ENCODE results near the gene RAB20. TPM values are rescaled to one million over a fixed set of nuclear protein-coding genes. Genes with fewer than 3 reads are reported as not detected.

RAB20 gene
- total RNA-seq, 1 experiment from 2014 or later: 14.3 TPM

DNA sequence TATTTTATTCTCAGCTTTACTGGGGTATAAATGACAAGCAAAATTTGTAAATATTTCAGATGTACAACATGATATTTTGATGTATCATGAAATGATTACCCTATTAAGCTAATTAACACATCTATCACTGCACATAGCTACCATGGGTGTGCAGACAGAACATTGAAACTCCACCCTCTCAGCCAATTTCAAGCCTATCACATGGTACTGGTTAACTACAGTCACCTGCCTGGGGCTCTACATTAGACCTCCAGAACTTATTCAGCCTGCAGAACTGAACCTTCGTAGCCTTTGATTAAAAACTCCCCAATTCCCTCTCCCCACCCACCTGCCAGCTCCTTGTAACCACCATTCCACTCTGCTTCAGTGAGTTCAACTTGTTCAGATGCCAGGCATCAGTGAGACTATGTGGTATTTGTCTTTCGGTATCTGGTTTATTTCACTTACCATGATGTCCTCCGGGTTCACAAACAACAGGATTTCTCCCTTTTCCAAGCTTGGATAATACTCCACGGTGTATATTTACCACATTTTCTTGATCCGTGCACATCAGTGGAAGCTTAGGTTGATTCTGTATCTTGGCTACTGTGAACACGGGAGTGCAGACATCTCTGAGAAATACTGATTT lies 19.2 kb downstream of the RAB20 start:
- TF ChIP-seq TCF7 (CRISPR knock-in tag; IDR thresholded peaks at IDR 0.05; ENCODE audit: low read depth) (no peak), ATF6 (CRISPR knock-in tag; IDR thresholded peaks at IDR 0.05) (no peak), ZNF232 (CRISPR knock-in tag; IDR thresholded peaks at IDR 0.05) (no peak), ATF1 (CRISPR knock-in tag; IDR thresholded peaks at IDR 0.05) (no peak), CBFB (CRISPR knock-in tag; IDR thresholded peaks at IDR 0.05; ENCODE audit: low read depth) (no peak), RORB (CRISPR knock-in tag; IDR thresholded peaks at IDR 0.05) (no peak), NR3C1 (CRISPR knock-in tag; conservative IDR thresholded peaks at IDR 0.05; ENCODE audit: low read depth) (no peak), ZNF671 (CRISPR knock-in tag; IDR thresholded peaks at IDR 0.05) (no peak), MYBL2 (CRISPR knock-in tag; IDR thresholded peaks at IDR 0.05) (no peak), FOXJ3 (CRISPR knock-in tag; IDR thresholded peaks at IDR 0.05; ENCODE audit: borderline replicate concordance) (no peak), JAZF1 (CRISPR knock-in tag; IDR thresholded peaks at IDR 0.05) (no peak)
- TF ChIP-seq, protein P1, sequence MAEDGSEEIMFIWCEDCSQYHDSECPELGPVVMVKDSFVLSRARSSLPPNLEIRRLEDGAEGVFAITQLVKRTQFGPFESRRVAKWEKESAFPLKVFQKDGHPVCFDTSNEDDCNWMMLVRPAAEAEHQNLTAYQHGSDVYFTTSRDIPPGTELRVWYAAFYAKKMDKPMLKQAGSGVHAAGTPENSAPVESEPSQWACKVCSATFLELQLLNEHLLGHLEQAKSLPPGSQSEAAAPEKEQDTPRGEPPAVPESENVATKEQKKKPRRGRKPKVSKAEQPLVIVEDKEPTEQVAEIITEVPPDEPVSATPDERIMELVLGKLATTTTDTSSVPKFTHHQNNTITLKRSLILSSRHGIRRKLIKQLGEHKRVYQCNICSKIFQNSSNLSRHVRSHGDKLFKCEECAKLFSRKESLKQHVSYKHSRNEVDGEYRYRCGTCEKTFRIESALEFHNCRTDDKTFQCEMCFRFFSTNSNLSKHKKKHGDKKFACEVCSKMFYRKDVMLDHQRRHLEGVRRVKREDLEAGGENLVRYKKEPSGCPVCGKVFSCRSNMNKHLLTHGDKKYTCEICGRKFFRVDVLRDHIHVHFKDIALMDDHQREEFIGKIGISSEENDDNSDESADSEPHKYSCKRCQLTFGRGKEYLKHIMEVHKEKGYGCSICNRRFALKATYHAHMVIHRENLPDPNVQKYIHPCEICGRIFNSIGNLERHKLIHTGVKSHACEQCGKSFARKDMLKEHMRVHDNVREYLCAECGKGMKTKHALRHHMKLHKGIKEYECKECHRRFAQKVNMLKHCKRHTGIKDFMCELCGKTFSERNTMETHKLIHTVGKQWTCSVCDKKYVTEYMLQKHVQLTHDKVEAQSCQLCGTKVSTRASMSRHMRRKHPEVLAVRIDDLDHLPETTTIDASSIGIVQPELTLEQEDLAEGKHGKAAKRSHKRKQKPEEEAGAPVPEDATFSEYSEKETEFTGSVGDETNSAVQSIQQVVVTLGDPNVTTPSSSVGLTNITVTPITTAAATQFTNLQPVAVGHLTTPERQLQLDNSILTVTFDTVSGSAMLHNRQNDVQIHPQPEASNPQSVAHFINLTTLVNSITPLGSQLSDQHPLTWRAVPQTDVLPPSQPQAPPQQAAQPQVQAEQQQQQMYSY (CRISPR knock-in tag; IDR thresholded peaks at IDR 0.05): no peak
- TF ChIP-seq, protein P2, sequence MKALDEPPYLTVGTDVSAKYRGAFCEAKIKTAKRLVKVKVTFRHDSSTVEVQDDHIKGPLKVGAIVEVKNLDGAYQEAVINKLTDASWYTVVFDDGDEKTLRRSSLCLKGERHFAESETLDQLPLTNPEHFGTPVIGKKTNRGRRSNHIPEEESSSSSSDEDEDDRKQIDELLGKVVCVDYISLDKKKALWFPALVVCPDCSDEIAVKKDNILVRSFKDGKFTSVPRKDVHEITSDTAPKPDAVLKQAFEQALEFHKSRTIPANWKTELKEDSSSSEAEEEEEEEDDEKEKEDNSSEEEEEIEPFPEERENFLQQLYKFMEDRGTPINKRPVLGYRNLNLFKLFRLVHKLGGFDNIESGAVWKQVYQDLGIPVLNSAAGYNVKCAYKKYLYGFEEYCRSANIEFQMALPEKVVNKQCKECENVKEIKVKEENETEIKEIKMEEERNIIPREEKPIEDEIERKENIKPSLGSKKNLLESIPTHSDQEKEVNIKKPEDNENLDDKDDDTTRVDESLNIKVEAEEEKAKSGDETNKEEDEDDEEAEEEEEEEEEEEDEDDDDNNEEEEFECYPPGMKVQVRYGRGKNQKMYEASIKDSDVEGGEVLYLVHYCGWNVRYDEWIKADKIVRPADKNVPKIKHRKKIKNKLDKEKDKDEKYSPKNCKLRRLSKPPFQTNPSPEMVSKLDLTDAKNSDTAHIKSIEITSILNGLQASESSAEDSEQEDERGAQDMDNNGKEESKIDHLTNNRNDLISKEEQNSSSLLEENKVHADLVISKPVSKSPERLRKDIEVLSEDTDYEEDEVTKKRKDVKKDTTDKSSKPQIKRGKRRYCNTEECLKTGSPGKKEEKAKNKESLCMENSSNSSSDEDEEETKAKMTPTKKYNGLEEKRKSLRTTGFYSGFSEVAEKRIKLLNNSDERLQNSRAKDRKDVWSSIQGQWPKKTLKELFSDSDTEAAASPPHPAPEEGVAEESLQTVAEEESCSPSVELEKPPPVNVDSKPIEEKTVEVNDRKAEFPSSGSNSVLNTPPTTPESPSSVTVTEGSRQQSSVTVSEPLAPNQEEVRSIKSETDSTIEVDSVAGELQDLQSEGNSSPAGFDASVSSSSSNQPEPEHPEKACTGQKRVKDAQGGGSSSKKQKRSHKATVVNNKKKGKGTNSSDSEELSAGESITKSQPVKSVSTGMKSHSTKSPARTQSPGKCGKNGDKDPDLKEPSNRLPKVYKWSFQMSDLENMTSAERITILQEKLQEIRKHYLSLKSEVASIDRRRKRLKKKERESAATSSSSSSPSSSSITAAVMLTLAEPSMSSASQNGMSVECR (CRISPR knock-in tag; IDR thresholded peaks at IDR 0.05; ENCODE audit: borderline replicate concordance): no peak
- CTCF ChIA-PET: interaction anchor here (1.8 kb wide), 1 partner anchor 86 kb away, joined by 4 read pairs; no protein-coding TSS in a partner anchor
- Mint-ChIP-seq H3K27ac (no peak overlapping the region), H3K4me1 (peaks cover 8% of the 10 kb centered on the region), H3K36me3 (peaks cover 27% of the 10 kb centered on the region), H3K9me3 (peaks cover 17% of the 10 kb centered on the region), H3K27me3 (ENCODE audit: low read depth) (no peaks in the 10 kb centered on the region), H3K4me3 (no peak overlapping the region)
- ATAC-seq: no peak
- no peak for DNase-seq (ENCODE audit: low spot score)
- POLR2A ChIA-PET: no interaction called here

- ATAC-seq (no peak), DNase-seq (ENCODE audit: low spot score) (no peak)
- Mint-ChIP-seq H3K9me3 (peaks cover 17% of the 10 kb centered on the region), H3K27ac (peak overlapping the region; percentile 82), H3K27me3 (ENCODE audit: low read depth) (no peaks in the 10 kb centered on the region), H3K4me3 (no peak overlapping the region), H3K4me1 (peaks cover 8% of the 10 kb centered on the region), H3K36me3 (peaks cover 21% of the 10 kb centered on the region)
- ChIA-PET CTCF (interaction anchor here (1.8 kb wide), 1 partner anchor 86 kb away, joined by 4 read pairs; no protein-coding TSS in a partner anchor), POLR2A (no interaction called here)
- TF ChIP-seq ZNF138 (CRISPR knock-in tag; conservative IDR thresholded peaks at IDR 0.05) (no peak), TEAD1 (CRISPR knock-in tag; IDR thresholded peaks at IDR 0.05) (no peak), HMGXB4 (CRISPR knock-in tag; IDR thresholded peaks at IDR 0.05) (no peak), EMX1 (CRISPR knock-in tag; IDR thresholded peaks at IDR 0.05) (no peak), JAZF1 (CRISPR knock-in tag; IDR thresholded peaks at IDR 0.05) (no peak), ATF2 (CRISPR knock-in tag; IDR thresholded peaks at IDR 0.05; ENCODE audit: borderline replicate concordance, low read depth) (no peak), SOX15 (CRISPR knock-in tag; IDR thresholded peaks at IDR 0.05) (no peak), FOXJ3 (CRISPR knock-in tag; IDR thresholded peaks at IDR 0.05; ENCODE audit: borderline replicate concordance) (no peak), ZNF232 (CRISPR knock-in tag; IDR thresholded peaks at IDR 0.05) (no peak)
Observed at GRCh38 chr13:110541526-110541920, 20.0 kb downstream of the RAB20 start.
